HCT116 (cell line): ENCODE results near the gene KRTAP8-1.

Experiments
- ATF3 ChIP-seq: IDR thresholded peaks from 2 replicates; pipeline ENCODE4 v1.6.1; 2012
- CEBPB ChIP-seq: IDR thresholded peaks from 2 replicates; pipeline ENCODE4 v1.6.1; 2012; ENCODE audit warnings: low read depth
- CTCF ChIP-seq, 3 experiments: fragments of 200-600 bp in 1 of 3; sonication (generic) in 1 of 3; IDR thresholded peaks in 2 of 3; conservative IDR thresholded peaks in 1 of 3; 2 replicates each; pipeline ENCODE4 v1.5.1; 2012 to 2017; ENCODE audit warnings: low read depth in 2 of 3, low read length in 2 of 3, antibody characterized with exemption in 1 of 3, borderline replicate concordance in 1 of 3, control low read depth in 1 of 3, mild to moderate bottlenecking in 1 of 3, mixed read lengths in 1 of 3, mixed run types in 1 of 3, moderate library complexity in 1 of 3; ENCODE audit not compliant: insufficient read depth in 1 of 3
- EGR1 ChIP-seq: IDR thresholded peaks from 2 replicates; pipeline ENCODE4 v1.6.1; 2012; ENCODE audit warnings: low read depth
- EZH2 ChIP-seq: fragments of 200-600 bp; sonication (generic); IDR thresholded peaks from 2 replicates; pipeline ENCODE4 v1.6.1; 2017; ENCODE audit warnings: antibody characterized with exemption, mixed run types
- EZH2phosphoT487 ChIP-seq: fragments of 200-600 bp; IDR thresholded peaks from 2 replicates; pipeline ENCODE4 v1.6.1; 2018; ENCODE audit warnings: antibody characterized with exemption, borderline replicate concordance
- POLR2A ChIP-seq: IDR thresholded peaks from 2 replicates; pipeline ENCODE4 v1.7.0; 2011; ENCODE audit warnings: borderline replicate concordance; ENCODE audit not compliant: insufficient read depth, insufficient read length; ENCODE audit errors: extremely low read depth
- POLR2AphosphoS5 ChIP-seq: IDR thresholded peaks from 2 replicates; pipeline ENCODE4 v1.6.1; 2011; ENCODE audit warnings: mild to moderate bottlenecking, low read depth, low read length, moderate library complexity
- RAD21 ChIP-seq: IDR thresholded peaks from 2 replicates; pipeline ENCODE4 v1.6.1; 2012; ENCODE audit warnings: low read depth, mild to moderate bottlenecking
- REST ChIP-seq: IDR thresholded peaks from 2 replicates; pipeline ENCODE4 v1.6.1; 2012; ENCODE audit warnings: low read depth
- SIN3A ChIP-seq: IDR thresholded peaks from 2 replicates; pipeline ENCODE4 v1.6.1; 2012; ENCODE audit warnings: low read depth
- SRF ChIP-seq: IDR thresholded peaks from 2 replicates; pipeline ENCODE4 v1.6.1; 2012; ENCODE audit warnings: low read depth
- ZBTB33 ChIP-seq: IDR thresholded peaks from 2 replicates; pipeline ENCODE4 v1.6.1; 2011; ENCODE audit warnings: mild to moderate bottlenecking, low read length, moderate library complexity; ENCODE audit not compliant: insufficient replicate concordance; ENCODE audit errors: extremely low read depth
- ZNF274 ChIP-seq: fragments of 200-500 bp; sonication (Bioruptor generic); IDR thresholded peaks from 2 replicates; pipeline ENCODE4 v1.6.1; 2014; ENCODE audit warnings: mild to moderate bottlenecking, low read depth, low read length, inconsistent platforms

GRCh38 chr21:30829659-30830058 is 16.6 kb upstream of the KRTAP8-1 start, which contains the start of gene KRTAP7-1:
- TF ChIP-seq EZH2phosphoT487 (no peak), CTCF (IDR thresholded peaks at IDR 0.05 in 2 of 3, conservative IDR thresholded peaks at IDR 0.05 in 1 of 3; ENCODE audit: borderline replicate concordance in 1 of 3, insufficient read depth in 1 of 3, low read depth in 2 of 3, low read length in 2 of 3) (no peak), RAD21 (no peak), EZH2 (no peak), POLR2AphosphoS5 (no peak), ZNF274 (no peak), POLR2A (no peak), SRF (no peak), ZBTB33 (no peak), REST (no peak), CEBPB (no peak), SIN3A (no peak), EGR1 (no peak), ATF3 (no peak)
